GF-D8 (cell line): Measurements from ENCODE around the gene DNAJA4.
"Not testable (repeated sequence)": the region's sequence is repeated elsewhere in the genome, so short reads cannot be mapped to it uniquely, and the experiment has no call there.

ENCODE experiments used
- DNase-seq: peaks from one replicate; lab custom pipeline; 2025; lab: John Stamatoyannopoulos, UW

The DNAJA4 gene

GRCh38 chr15:78244101-78244500 is 20.3 kb upstream of the DNAJA4 start:
- DNase-seq = no peak

DNA sequence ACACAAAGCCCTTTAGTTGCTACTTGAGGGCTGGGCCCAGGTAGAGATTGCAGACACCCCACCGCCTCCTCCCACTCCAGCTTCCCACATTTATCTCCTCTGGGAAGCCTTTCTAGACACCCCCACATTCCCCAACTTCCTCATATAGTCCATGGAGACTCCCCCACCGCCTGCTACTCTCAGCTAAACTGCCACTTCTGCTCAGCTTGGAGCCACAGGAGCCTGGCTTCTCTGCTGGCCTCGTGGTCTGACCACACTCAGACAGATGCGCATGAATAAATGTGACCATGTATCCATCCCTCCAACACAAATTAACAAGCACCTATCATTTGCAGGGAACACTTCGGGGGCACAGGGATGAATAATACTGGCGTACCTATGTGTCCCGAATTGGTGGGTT is 19.5 kb upstream of the DNAJA4 start:
- no peak for DNase-seq

GRCh38 chr15:78245392-78245791 is 19.0 kb upstream of the DNAJA4 start:
- DNase-seq = not testable (repeated sequence)

DNA sequence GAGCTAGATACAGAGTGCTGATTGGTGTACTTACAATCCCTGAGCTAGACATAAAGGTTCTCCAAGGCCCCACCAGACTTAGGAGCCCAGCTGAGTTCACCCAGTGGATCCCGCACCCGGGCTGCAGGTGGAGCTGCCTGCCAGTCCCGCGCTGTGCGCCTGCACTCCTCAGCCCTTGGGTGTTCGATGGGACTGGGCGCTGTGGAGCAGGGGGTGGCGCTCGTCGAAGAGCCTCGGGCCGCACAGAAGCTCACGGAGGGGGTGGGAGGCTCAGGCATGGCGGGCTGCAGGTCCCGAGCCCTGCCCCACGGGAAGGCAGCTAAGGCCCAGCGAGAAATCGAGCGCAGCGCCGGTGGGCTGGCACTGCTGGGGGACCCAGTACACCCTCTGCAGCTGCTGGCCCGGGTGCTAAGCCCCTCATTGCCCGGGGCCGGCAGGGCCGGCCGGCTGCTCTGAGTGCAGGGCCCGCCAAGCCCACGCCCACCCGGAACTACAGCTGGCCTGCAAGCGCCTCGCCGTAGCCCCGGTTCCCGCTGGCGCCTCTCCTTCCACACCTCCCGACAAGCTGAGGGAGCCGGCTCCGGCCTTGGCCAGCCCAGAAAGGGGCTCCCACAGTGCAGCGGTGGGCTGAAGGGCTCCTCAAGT is 18.3 kb upstream of the DNAJA4 start:
- DNase-seq = not testable (repeated sequence)

DNA sequence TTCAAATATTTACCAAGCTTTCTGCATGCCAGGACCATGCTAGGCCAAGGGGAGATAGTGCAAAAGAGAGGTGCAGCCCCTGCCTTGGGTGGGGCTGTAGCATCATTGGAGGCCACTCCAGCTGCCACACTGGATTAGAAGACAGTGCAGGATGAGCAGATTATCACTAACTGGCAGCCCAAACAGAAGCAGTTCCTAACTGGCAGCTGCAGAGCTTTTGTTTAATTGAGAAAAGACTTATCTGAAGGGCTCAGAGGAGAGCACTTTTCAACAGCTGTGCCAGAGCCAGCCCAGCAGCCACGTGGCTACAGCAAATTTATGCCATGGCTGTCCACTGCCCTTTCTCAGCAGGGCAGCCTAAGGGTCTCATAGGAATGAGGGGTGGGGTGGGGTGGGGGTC is 16.5 kb upstream of the DNAJA4 start:
- no peak for DNase-seq

GRCh38 chr15:78249131-78249530 is 15.2 kb upstream of the DNAJA4 start:
- DNase-seq = no peak

DNA sequence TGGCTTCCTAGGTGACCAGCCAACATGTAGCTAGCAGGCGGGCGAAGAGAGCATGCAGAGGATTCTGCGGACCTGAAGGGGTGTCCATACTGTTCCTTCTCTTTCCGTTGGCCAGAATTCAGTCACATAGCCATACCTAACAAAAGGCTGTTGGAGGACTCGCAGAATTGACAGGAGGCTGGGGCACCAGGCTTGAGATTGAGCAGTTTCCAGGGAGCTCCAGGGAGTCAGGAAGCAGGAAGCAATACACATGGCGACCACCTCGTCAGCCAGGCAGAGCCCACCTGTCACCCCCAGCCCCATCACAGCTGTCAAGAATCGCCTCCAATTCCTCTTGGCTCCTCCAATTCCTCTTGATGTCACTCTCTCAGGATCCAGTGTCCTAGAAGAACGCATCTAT is 13.2 kb upstream of the DNAJA4 start:
- no peak for DNase-seq

DNA sequence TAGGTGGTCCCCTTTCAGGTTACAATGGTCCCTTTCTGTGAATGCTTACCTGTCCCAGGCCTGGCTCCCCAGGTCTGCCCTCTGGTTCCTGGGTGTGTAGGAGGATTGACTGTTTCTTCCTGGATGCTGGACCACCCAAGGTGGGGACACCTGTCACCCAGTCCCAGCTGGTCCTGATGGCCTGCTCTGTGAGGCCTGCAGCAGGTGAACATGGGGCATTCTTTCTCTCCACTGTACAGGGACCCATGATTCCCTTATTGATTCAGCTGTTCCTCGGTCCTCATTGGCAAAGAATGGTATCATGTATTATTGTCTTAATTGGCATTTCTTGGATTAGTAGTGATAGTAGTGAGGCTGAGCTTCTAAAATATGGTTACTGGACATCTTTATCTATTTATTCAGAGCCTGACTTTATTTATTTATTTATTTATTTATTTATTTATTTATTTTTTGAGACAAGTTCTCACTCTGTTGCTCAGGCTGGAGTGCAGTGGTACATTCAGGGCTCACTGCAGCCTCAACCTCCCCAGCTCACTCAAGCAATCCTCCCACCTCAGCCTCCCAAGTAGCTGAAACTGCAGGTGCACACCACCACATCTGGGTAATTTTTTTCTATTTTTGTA is 8.8 kb upstream of the DNAJA4 start:
- DNase-seq = no peak

- no peak for DNase-seq
Measured at GRCh38 chr15:78256044-78256437, 8.3 kb upstream of the DNAJA4 start.

GRCh38 chr15:78257681-78258080 is 6.7 kb upstream of the DNAJA4 start:
- no peak for DNase-seq

GRCh38 chr15:78259232-78259631 is 5.1 kb upstream of the DNAJA4 start:
- DNase-seq = no peak

DNA sequence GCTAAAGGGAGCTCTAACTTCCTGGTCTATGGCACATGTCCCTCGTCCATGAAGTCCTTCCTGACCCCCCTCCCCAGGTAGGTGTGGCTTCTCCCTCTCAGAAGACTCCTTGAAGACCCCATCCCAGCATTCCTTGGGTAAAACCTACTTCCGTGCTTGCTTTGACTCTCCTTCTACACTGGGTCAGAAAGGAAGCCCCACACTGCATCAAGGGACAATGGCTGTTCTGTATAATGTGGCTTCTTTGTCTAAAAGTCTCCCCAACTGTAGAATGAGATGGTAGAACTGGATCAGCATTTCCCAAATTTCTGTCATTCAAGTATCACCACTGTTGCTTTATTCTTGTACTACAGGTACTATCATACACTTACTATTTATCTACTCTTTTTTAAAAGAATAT is 3.9 kb upstream of the DNAJA4 start:
- DNase-seq = no peak

- DNase-seq = no peak
Measured at GRCh38 chr15:78261062-78261461, 3.3 kb upstream of the DNAJA4 start.

DNA sequence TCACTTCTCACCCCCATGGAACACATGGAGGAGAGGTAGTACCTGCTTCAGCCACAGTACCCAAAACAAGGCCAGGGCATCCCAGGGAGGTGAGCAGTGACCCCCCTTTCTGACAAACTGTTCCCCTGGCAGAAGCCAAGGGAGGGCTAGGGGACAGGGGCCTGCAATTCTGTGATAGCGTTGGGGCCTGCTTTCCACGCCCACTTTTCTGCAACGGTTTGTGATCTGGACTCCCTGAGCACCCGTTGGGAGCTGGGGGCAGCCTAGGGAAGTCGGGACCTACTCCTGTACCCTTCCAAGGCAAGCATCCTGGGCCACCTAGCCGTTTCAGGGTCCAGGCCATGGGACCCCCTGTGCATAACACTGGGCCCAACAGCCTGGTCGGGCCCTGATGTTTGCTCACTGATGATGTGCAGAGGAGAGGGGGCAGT is 996 bp upstream of the DNAJA4 start:
- DNase-seq = no peak

DNA sequence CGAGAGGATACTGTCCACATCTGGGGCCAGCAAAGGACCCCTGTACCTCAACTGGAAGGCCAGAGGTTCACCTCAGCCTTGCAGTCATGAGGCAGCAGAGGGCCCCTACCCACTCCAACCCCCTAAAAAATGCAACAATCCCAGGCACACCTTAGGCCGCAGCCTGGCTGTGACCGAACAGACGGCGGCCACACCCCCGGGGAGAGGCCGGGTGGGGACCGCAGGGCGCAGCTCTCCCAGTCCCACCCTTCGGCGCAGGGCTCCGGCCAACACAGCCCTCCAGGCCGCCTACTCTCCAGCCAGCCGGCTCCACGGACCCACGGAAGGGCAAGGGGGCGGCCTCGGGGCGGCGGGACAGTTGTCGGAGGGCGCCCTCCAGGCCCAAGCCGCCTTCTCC is 457 bp upstream of the DNAJA4 start:
- no peak for DNase-seq

GRCh38 chr15:78265137-78265460 is 737 bp downstream of the DNAJA4 start:
- no peak for DNase-seq

DNA sequence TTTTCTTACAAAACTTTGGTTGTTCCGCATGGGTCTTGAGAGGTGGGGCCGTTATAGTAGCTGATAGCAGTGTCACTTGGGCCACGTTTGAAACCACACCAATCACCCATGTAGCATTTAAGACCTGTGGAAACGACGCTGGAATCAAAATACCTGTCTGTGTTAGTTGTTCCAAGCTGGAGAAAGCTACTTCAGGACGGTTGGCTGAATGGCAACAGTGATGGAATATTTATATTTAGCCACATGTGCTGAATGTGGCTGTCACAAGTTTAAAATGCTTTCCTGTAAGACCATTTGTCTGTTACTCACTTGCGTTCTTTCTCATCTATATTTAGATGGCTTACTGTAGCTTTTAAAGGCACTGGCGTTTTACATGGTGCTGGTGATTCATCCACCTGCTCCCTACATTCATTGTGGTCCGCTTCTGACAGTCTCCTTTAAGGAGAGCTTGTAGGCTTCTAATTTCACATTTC is 1.4 kb downstream of the DNAJA4 start:
- DNase-seq = no peak

- DNase-seq = no peak
Measured at GRCh38 chr15:78266229-78266628, 1.9 kb downstream of the DNAJA4 start.

- DNase-seq = no peak
Measured at GRCh38 chr15:78266806-78267205, 2.4 kb downstream of the DNAJA4 start.

- no peak for DNase-seq
Measured at GRCh38 chr15:78272316-78272715, 8.0 kb downstream of the DNAJA4 start.

DNA sequence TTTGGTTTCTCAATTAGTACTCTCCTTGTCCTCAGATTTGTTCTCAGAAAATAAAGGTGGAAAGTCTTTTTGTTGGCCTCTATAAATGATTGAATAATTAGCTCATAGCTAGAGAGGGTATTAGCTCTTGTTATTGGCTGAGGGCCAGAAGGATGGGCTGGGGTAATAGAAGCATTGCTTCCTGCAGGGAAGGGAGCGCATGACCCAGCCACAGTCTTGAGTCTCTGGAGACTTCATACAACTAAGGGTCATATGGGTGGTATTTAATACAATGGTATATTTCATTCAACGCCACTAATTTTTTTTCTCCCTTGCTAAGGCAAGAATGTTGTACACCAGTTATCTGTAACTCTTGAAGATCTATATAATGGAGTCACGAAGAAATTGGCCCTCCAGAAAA is 8.4 kb downstream of the DNAJA4 start:
- DNase-seq = no peak

DNA sequence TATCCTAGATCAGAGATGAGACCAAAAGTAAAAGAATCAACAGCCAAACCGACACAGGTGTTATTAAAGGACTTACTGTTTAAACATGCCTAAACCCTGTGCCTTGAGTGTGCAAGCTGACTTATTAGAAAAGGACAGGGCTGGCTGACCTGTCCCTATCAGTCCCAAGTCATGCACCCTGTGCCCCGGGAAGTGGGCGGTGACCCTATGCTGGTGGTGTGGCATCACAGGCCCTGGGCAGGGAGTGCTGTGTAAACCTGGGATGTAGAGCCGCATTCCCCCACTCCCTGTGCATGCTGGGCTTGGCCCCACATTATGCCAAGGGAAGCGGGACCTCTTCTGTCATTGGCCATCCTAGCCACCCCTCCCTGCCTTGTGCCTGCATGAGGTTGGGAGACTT is 10.6 kb downstream of the DNAJA4 start:
- DNase-seq = no peak

DNA sequence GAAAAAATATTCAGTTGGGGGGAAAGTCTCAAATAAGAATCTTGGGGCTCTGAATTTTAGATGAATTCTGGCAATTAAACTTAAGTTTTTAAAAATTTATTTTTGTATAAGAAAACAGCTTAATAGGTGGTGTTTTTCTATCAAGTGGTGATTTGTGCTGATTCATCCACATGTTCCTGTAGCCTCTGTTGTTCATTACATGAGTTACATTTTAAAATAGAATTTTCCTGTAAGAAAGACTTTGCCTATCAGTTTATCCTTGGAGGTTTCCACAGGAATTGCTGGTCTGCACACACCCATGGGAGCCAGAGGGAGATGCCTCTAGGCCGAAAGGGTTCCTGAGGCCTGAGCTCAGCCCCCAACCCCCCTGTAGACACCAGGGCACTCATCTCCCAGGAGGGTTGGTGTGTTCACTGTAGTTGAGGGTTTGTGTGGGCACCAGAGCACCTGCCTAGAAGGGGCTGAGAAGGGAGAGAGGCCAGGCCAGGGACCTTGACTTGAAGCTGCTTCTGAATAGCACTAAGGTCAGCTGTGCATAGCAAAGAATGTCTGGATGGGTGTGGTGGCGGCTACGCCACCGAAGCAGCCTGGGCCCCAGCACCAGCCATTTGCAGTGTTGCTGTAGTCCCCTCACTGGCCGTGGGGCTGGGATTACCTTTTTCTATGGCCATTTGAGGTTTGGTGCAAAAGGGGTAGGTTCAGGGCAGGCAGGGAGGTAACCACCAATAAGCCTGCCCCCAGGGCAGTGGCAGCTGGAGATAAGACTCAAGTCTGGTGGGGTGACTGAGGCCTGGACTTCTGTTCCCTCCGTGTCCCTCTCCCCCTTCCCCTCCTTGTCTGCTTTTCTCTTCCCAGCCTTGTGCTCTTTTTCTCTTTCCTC is 11.9 kb downstream of the DNAJA4 start:
- DNase-seq = no peak
